MV-4-11 (cell line): ENCODE data around the gene FMNL2.
"Not testable (repeated sequence)": the region's sequence is repeated elsewhere in the genome, so short reads cannot be mapped to it uniquely, and the experiment has no call there.

ENCODE experiments used
- DNase-seq: peaks from one replicate; lab custom pipeline; 2025; lab: John Stamatoyannopoulos, UW

The FMNL2 gene

GRCh38 chr2:152520759-152521158, 185.8 kb downstream of the FMNL2 start:
- DNase-seq, result no peak

GRCh38 chr2:152522446-152522845, 187.5 kb downstream of the FMNL2 start:
- DNase-seq, result not testable (repeated sequence)

DNA sequence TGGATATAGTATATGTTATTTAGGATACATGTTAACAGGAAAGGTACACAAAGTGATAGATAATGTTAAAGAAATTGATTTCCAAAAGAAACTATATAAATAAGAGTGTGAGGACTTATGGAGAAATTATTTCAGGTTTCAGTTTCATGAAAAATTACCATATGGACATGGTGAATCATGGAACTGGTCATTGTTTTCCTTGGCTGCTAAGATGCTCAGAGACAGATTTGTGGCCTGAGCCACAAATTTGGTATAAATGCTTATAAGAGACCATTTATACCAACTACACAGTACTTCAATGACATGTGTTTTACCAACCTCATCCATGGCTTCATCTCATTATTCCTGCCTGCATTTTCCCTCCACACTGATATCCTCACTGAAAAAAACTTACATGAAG, 188.1 kb downstream of the FMNL2 start:
- DNase-seq, result no peak

DNA sequence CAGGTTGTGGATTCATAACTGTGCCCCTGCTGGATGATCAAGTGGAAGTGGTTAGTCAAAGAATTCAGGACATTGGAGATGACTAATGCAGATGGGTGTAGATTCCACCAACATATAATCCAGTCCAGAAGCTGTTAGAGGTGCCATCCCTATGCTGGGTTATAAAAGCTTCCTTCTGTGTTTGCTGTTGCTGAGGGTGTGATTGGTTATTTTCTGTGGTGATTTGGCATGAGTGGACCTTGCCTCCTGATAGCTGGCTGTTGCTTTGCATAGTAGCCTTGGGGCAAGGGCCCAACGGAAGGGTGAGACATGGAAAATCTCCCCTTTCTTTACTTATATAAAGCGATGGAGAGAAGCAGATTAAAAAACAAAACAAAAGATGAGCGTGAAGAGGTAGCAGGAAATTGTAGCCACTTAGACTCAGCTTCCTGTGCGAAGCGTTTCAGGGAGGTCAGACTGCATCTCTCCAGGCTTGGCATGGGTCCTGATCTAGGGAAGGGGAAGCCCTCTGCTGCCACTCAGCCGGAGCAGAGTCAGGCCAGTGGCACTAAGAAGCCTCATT, 190.4 kb downstream of the FMNL2 start:
- no peak for DNase-seq

DNA sequence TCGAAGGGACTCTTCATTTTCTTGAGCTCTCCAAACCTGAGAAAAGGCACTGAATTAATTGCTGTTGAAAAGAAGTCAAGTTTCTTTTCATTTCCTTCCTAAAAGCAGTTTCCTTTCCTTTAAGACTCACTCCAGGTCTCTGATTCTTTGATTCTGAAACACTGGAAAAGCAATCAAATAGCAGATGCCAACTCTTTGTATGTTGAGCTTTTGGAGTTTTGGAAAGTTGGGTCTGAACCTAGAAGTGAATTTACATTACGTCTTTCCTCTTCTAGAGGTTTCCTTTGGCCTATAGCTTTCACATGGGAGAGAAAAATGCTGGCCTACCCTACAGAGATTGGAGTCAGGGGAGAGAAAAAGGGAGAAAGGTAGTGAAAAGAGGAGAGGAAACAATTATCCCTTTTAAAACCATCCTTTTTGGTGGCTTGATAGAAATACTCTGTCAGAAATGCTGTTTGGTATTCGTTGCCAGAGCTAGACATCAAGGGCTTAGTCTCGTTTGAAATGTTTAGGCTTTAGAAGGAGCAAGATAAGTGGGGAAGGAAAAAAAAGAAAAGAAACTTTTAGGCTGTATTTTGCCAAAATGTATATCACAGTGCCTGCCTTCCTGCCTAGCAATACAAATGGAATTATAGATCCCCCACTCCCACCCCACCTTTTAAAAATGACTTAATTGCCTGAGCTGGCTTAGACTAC, 194.6 kb downstream of the FMNL2 start:
- DNase-seq, result no peak

DNA sequence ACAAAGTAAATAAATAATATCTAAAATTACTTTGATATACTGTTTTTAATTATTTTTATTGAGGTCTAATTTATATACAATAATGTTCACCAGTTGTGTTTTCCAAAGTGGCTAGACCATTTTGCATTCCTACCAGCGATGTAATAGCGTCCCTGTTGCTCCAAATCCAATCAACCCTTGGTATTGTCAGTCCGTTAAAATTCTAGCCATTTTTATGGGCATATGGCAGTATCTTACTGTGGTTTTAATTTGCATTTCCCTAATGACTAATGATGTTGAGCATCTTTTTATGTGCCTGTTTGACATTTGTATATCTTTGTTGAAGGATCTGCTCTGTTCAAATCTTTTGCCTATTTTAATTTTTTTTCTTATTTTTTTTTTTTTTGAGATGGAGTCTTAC, 197.3 kb downstream of the FMNL2 start:
- no peak for DNase-seq

- DNase-seq, result no peak
Observed at GRCh38 chr2:152534460-152535135, 199.6 kb downstream of the FMNL2 start.

GRCh38 chr2:152537081-152537651, 202.2 kb downstream of the FMNL2 start:
- peak; percentile 85 for DNase-seq

DNA sequence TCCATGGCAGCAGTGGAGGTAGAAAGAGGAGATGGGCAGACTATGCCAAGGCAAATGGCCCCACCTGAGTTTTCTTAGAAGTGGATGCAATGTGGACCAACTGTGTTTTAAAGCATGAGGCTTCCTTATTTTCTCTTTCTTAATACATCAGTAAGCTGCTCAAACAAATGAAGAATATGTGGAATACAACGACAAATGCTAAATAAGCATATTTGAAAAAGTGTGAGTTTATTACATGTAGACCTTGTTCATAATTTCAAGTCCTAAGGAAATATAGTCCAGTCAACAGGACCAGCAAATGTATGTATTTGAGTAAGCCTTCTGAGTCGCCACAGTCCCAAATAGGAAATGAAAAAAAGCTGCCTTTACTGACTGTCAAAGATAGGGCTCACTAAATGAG, 204.4 kb downstream of the FMNL2 start:
- no peak for DNase-seq

DNA sequence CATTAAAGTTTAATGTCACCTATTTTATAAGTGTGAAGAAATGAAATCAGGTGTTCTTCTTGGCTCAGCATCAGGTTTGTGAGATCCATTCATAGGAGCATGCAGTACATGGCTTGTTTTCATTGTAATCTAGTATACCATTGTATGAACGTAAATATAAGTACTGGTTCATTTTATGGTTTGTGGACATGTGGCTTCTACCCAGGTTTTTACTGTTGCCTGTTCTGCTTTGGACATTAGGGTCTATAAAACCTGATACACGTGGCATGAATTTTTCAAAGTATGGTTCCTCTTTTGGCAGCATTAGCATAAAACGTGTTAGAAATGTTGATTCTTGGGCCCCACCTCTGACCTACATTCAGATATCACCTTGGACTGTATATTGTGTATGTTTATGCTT, 206.7 kb downstream of the FMNL2 start:
- DNase-seq, result no peak

- DNase-seq, result peak; percentile 34
Observed at GRCh38 chr2:152542337-152542994, 207.5 kb downstream of the FMNL2 start.

DNA sequence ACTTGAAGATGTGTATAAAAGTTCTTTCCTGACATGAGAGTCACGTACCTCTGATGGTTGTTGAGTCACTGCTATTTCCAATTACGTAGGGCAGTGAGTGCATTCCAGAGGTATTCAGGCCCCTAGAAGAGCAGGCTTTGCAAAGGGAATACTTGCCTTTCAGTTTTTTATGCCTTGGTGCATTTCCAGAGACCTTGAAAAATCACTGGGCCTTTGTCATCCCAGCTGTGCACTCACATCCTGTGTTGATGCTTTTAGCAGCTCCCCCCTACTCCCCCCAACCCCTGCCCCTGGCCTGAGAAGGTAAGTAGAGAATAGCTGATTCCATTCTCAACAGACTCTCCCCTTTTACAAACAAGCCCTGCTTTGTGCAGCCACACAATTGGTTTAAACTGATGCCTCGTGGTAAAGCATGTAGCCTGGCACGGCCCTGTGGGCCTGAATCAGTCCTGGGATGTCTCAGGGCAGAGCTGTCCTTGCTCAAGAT, 208.1 kb downstream of the FMNL2 start:
- no peak for DNase-seq

GRCh38 chr2:152543717-152544116, 208.7 kb downstream of the FMNL2 start:
- DNase-seq, result no peak

DNA sequence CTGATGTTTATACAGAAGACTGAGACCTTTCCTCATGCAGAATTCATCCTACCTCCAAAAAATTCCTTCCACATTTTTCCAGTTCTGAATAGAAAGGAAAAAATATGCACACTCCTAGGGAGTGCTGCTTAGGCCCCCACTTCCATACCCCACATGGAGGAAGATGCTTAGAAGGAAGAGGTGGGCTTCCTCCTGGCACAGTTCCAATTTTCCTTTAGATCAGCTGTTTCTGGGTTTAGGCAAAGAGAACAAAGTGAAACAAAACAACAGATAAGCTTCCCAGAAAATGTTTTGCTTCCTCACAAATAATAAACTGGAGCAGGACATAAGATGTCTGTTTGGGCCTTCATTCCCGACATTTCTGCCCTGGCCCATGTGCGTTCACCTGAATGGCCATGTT, 209.7 kb downstream of the FMNL2 start:
- no peak for DNase-seq

DNA sequence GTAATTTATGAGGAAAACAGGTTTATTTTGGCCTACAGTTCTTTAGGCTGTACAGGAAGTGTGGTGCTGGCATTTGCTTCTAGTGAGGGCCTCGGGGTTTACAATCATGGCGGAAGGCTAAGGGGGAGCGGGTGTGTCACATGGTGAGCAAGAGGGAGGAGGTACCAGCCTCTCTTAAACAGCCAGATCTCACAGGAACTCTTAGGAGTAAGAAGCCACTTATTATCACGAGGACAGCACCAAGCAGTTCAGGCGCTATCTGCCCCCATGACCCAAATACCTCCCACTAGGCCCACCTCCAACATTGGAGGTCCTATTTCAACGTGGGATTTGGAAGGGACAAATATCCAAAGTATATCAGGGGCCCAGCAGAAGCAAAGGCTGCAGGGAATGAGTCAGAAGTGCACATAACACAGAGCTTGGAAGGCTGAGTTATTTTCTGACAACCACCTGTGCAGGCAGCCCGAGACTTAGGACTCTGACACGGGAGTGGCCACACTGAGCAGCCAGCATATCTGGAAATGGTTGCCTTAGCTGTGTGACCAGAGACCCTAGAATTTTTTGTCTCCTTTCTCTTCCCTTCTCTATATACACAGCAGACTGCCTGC, 211.4 kb downstream of the FMNL2 start:
- no peak for DNase-seq

DNA sequence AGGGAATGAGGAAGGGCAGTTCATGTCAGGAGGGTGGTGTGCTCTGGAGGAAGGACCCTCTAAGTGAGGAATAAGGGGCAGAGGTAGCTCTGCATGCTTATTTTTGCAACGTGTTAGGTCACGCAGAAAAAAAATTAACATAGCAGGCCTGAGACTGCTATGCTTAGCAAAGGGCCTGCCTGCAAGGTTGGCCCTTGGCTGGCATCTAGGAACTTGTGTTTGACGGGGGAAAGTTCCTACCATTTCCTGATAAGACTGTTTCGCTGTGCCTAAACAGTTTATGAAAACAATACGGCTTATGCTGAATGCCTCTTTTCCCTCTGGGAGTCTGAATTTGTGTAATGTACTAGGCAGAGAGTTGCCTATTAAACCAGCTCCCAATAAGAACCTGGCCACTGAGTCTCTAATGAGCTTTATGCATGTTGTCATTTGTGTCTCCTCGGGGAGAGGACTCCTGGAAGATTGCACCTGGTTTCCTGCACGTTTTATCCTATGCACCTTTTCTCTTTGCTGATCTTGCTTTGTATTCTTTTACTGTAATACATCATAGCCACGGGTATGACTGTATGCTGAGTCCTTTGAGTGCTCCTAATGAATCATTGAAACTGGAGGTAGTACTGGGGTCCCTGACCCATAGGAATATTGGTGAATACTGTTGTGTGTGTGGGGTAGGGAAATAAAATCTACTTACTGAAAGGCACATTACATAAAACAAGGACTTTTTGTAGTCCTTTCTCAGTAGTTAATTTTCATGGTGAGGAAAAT, 213.3 kb downstream of the FMNL2 start:
- no peak for DNase-seq

- DNase-seq, result no peak
Observed at GRCh38 chr2:152548996-152549395, 214.0 kb downstream of the FMNL2 start.

DNA sequence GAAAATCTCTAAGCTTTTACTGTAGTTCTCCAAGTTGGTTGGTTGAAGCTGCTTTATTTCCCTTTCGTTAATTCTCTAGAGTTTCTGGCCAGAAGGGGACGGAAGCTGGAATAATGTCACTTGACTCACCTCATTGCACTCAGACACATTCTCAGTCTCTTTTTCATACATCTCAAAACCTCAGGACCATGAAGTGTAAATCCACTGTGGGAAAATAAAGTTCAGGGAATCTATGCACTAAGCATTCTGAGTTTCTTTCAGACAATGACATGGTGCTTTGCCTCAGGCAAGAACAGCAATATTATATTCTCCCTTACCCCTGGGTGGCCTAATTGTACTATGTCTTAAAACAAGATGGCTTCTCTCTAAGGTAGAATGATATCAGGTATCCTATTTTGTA, 214.4 kb downstream of the FMNL2 start:
- DNase-seq, result no peak

- no peak for DNase-seq
Observed at GRCh38 chr2:152550386-152550785, 215.4 kb downstream of the FMNL2 start.

- no peak for DNase-seq
Observed at GRCh38 chr2:152552888-152553287, 217.9 kb downstream of the FMNL2 start.

GRCh38 chr2:152553518-152553917, 218.5 kb downstream of the FMNL2 start:
- DNase-seq, result no peak
